ENCODE results near the gene UBR3.

The UBR3 gene

GRCh38 chr2:169871994-169872393 lies 44.7 kb downstream of the UBR3 start:
- no peaks in the 10 kb centered on the region for H3F3A ChIP-seq (ENCODE audit: low read depth)
- no peaks in the 10 kb centered on the region for H3K27me3 ChIP-seq (ENCODE audit: insufficient read depth, low read length, poor library complexity, severe bottlenecking)
- peaks cover 19% of the 10 kb centered on the region for H3K79me2 ChIP-seq (ENCODE audit: insufficient read depth, low read length)
- H3K4me2 ChIP-seq (ENCODE audit: low read depth, low read length, poor library complexity, severe bottlenecking), result no peak overlapping the region
- peaks cover 4% of the 10 kb centered on the region for H4K20me1 ChIP-seq (ENCODE audit: insufficient read depth, low read length, poor library complexity, severe bottlenecking)
- TF ChIP-seq EZH2phosphoT487 (IDR thresholded peaks at IDR 0.05; ENCODE audit: borderline replicate concordance) (no peak), CTCF (conservative IDR thresholded peaks at IDR 0.05; ENCODE audit: low read length) (no peak)
- peaks cover 9% of the 10 kb centered on the region; the same call in 1 of the 2 replicates for H3K36me3 ChIP-seq (ENCODE audit: insufficient read depth, low read length)
- H3K4me3 ChIP-seq (ENCODE audit: low read length, poor library complexity, severe bottlenecking), result no peak overlapping the region
- H3K9me2 ChIP-seq (replicated peaks; ENCODE audit: low read depth, low read length), result no peaks in the 10 kb centered on the region
- H2AFZ ChIP-seq (ENCODE audit: low read length), result no peak overlapping the region
- H3K9ac ChIP-seq (ENCODE audit: low read depth, low read length, poor library complexity, severe bottlenecking), result no peak overlapping the region
- H3K9me3 ChIP-seq (ENCODE audit: insufficient read depth, low read depth, low read length), result no peaks in the 10 kb centered on the region
- peaks cover 19% of the 10 kb centered on the region for H3K4me1 ChIP-seq (ENCODE audit: insufficient read depth, low read length, poor library complexity, severe bottlenecking)

- H3K4me3 ChIP-seq (ENCODE audit: low read length, poor library complexity, severe bottlenecking), result no peak overlapping the region
- no peaks in the 10 kb centered on the region for H3K9me2 ChIP-seq (replicated peaks; ENCODE audit: low read depth, low read length)
- H3K9ac ChIP-seq (ENCODE audit: low read depth, low read length, poor library complexity, severe bottlenecking), result no peak overlapping the region
- peaks cover 5% of the 10 kb centered on the region for H3K4me1 ChIP-seq (ENCODE audit: insufficient read depth, low read length, poor library complexity, severe bottlenecking)
- no peak overlapping the region for H2AFZ ChIP-seq (ENCODE audit: low read length)
- no peak overlapping the region for H3K4me2 ChIP-seq (ENCODE audit: low read depth, low read length, poor library complexity, severe bottlenecking)
- no peaks in the 10 kb centered on the region for H3K9me3 ChIP-seq (ENCODE audit: insufficient read depth, low read depth, low read length)
- no peaks in the 10 kb centered on the region for H4K20me1 ChIP-seq (ENCODE audit: insufficient read depth, low read length, poor library complexity, severe bottlenecking)
- H3F3A ChIP-seq (ENCODE audit: low read depth), result no peaks in the 10 kb centered on the region
- H3K27me3 ChIP-seq (ENCODE audit: insufficient read depth, low read length, poor library complexity, severe bottlenecking), result no peaks in the 10 kb centered on the region
- H3K36me3 ChIP-seq (ENCODE audit: insufficient read depth, low read length), result peaks cover 16% of the 10 kb centered on the region; the same call in 1 of the 2 replicates
- TF ChIP-seq EZH2phosphoT487 (IDR thresholded peaks at IDR 0.05; ENCODE audit: borderline replicate concordance) (no peak), CTCF (conservative IDR thresholded peaks at IDR 0.05; ENCODE audit: low read length) (peak; percentile 70)
- no peaks in the 10 kb centered on the region for H3K79me2 ChIP-seq (ENCODE audit: insufficient read depth, low read length)
Observed at GRCh38 chr2:169877398-169877797, 50.1 kb downstream of the UBR3 start.

- Histone ChIP-seq H3K27me3 (ENCODE audit: insufficient read depth, low read length, poor library complexity, severe bottlenecking) (no peaks in the 10 kb centered on the region), H3K9me3 (ENCODE audit: insufficient read depth, low read depth, low read length) (no peaks in the 10 kb centered on the region), H3K36me3 (ENCODE audit: insufficient read depth, low read length) (peaks cover 11% of the 10 kb centered on the region; the same call in 1 of the 2 replicates), H3K4me2 (ENCODE audit: low read depth, low read length, poor library complexity, severe bottlenecking) (no peak overlapping the region), H2AFZ (ENCODE audit: low read length) (no peak overlapping the region), H3F3A (ENCODE audit: low read depth) (no peaks in the 10 kb centered on the region), H3K9me2 (replicated peaks; ENCODE audit: low read depth, low read length) (no peaks in the 10 kb centered on the region), H4K20me1 (ENCODE audit: insufficient read depth, low read length, poor library complexity, severe bottlenecking) (no peaks in the 10 kb centered on the region), H3K4me3 (ENCODE audit: low read length, poor library complexity, severe bottlenecking) (no peak overlapping the region), H3K79me2 (ENCODE audit: insufficient read depth, low read length) (no peaks in the 10 kb centered on the region), H3K4me1 (ENCODE audit: insufficient read depth, low read length, poor library complexity, severe bottlenecking) (no peaks in the 10 kb centered on the region), H3K9ac (ENCODE audit: low read depth, low read length, poor library complexity, severe bottlenecking) (no peak overlapping the region)
- TF ChIP-seq EZH2phosphoT487 (IDR thresholded peaks at IDR 0.05; ENCODE audit: borderline replicate concordance), result no peak
Observed at GRCh38 chr2:169887120-169887519, 59.9 kb downstream of the UBR3 start.

GRCh38 chr2:169891593-169892298 lies 64.5 kb downstream of the UBR3 start:
- Histone ChIP-seq H3K9ac (ENCODE audit: low read depth, low read length, poor library complexity, severe bottlenecking) (no peak overlapping the region), H3K4me1 (ENCODE audit: insufficient read depth, low read length, poor library complexity, severe bottlenecking) (no peaks in the 10 kb centered on the region), H4K20me1 (ENCODE audit: insufficient read depth, low read length, poor library complexity, severe bottlenecking) (no peaks in the 10 kb centered on the region), H3K4me3 (ENCODE audit: low read length, poor library complexity, severe bottlenecking) (no peak overlapping the region), H3K27me3 (ENCODE audit: insufficient read depth, low read length, poor library complexity, severe bottlenecking) (no peaks in the 10 kb centered on the region), H3K9me3 (ENCODE audit: insufficient read depth, low read depth, low read length) (no peaks in the 10 kb centered on the region), H2AFZ (ENCODE audit: low read length) (no peak overlapping the region), H3K4me2 (ENCODE audit: low read depth, low read length, poor library complexity, severe bottlenecking) (no peak overlapping the region), H3K36me3 (ENCODE audit: insufficient read depth, low read length) (peaks cover 26% of the 10 kb centered on the region; the same call in 1 of the 2 replicates), H3K79me2 (ENCODE audit: insufficient read depth, low read length) (no peaks in the 10 kb centered on the region), H3K9me2 (replicated peaks; ENCODE audit: low read depth, low read length) (no peaks in the 10 kb centered on the region), H3F3A (ENCODE audit: low read depth) (no peaks in the 10 kb centered on the region)
- TF ChIP-seq CTCF (conservative IDR thresholded peaks at IDR 0.05; ENCODE audit: low read length) (no peak), EZH2phosphoT487 (IDR thresholded peaks at IDR 0.05; ENCODE audit: borderline replicate concordance) (no peak)

Data from Loucy (cell line).